SK-MEL-5 (cell line): ENCODE measurements around the gene LMAN2L. TPM values are rescaled to one million over a fixed set of nuclear protein-coding genes. Genes with fewer than 3 reads are reported as not detected.

Experiments
- DNase-seq: peaks from one replicate; pipeline ENCODE4 v3.0.0-alpha.2; 2016; ENCODE audit warnings: low read depth, low spot score
- in situ Hi-C: cut with HindIII; loops from 2 replicates; pipeline ENCODE4 v1.10.0; 2016; ENCODE audit warnings: low sequenced_read_pairs, high pct_unique_total_duplicates, low pct_unique_long_range_greater_than_20kb
- total RNA-seq: library from RNA; depleted of rRNA; stranded (reverse); fragments of >200 nt; shearing (Covaris generic); gene quantifications from 2 replicates; pipeline ENCODE4 v1.2.3, GENCODE V29; 2014

Gene LMAN2L
- total RNA-seq, 1 experiment from 2014 or later, result 21.9 TPM

GRCh38 chr2:96693286-96694200 lies 46.3 kb downstream of the LMAN2L start:
- in situ Hi-C loops, result no loop called here

GRCh38 chr2:96692094-96692971 lies 47.5 kb downstream of the LMAN2L start:
- no peak for DNase-seq
- in situ Hi-C loops, result no loop called here

More at GRCh38 chr2:96693286-96694200, 46.3 kb downstream of the LMAN2L start:
- no peak for DNase-seq

- in situ Hi-C loops, result no loop called here
- no peak for DNase-seq
These were observed 48.7 kb downstream of the LMAN2L start for GRCh38 chr2:96691022-96691612.

- DNase-seq, result no peak
- in situ Hi-C loops, result no loop called here
These were observed 49.4 kb downstream of the LMAN2L start for GRCh38 chr2:96690306-96691021.

- in situ Hi-C loops, result no loop called here
- no peak for DNase-seq
These were observed 50.4 kb downstream of the LMAN2L start for GRCh38 chr2:96689431-96689991.

GRCh38 chr2:96688649-96689430 lies 51.0 kb downstream of the LMAN2L start:
- DNase-seq, result no peak
- in situ Hi-C loops, result no loop called here

- in situ Hi-C loops, result no loop called here
These were observed 51.9 kb downstream of the LMAN2L start for GRCh38 chr2:96687711-96688640.

GRCh38 chr2:96687266-96687665 lies 52.6 kb downstream of the LMAN2L start:
- in situ Hi-C loops, result no loop called here
- DNase-seq, result no peak

More at GRCh38 chr2:96687711-96688640, 51.9 kb downstream of the LMAN2L start:
- DNase-seq, result no peak

GRCh38 chr2:96685577-96686459 lies 54.0 kb downstream of the LMAN2L start:
- in situ Hi-C loops, result no loop called here
- DNase-seq, result no peak

GRCh38 chr2:96684883-96685576 lies 54.8 kb downstream of the LMAN2L start:
- in situ Hi-C loops, result no loop called here
- no peak for DNase-seq

- in situ Hi-C loops, result no loop called here
- no peak for DNase-seq
These were observed 55.7 kb downstream of the LMAN2L start for GRCh38 chr2:96683972-96684820.

- in situ Hi-C loops, result no loop called here
- no peak for DNase-seq
These were observed 56.6 kb downstream of the LMAN2L start for GRCh38 chr2:96683307-96683706.

GRCh38 chr2:96681540-96681939 lies 58.3 kb downstream of the LMAN2L start:
- in situ Hi-C loops, result no loop called here

More at GRCh38 chr2:96681540-96681939, 58.3 kb downstream of the LMAN2L start:
- DNase-seq, result no peak
